AG09309 (cell line): ENCODE results near the gene PINLYP.
A peak's percentile ranks its signal among the peaks of the same experiment; 100 is the strongest.

Experiments used
- DNase-seq: peaks from one replicate; pipeline ENCODE4 v3.0.0-alpha.2; 2010; ENCODE audit warnings: low read depth
- H3K4me3 ChIP-seq: 2 replicates; pipeline ENCODE4 v1.5.1; 2011; ENCODE audit warnings: mild to moderate bottlenecking, low read depth, low read length, moderate library complexity; ENCODE audit not compliant: control insufficient read depth
- CTCF ChIP-seq: IDR thresholded peaks from 2 replicates; pipeline ENCODE4 v1.5.1; 2011; ENCODE audit warnings: mild to moderate bottlenecking, low read depth, low read length, inconsistent platforms; ENCODE audit not compliant: insufficient read depth, control insufficient read depth; ENCODE audit errors: missing control alignments

Gene PINLYP

DNA sequence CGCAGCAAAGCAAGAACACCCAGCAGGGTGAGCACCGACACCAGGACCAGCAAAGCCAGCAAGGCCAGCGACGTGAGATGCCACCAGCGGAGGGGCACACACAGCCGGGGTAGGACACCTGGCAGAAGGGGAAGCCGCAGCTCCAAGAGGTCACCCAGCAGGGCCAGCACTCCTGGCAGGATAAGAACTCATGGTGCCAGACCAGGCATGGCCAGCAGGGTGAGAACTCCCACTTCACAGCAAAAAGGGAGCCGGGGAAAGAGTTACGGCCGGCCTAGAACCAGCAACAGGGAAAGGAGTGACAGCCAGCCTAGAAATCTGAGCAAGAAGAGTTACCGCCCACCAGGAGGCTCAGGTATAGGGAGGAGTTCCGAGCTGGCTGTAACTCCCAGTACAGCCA, 36.8 kb downstream of the PINLYP start:
- no peak overlapping the region for H3K4me3 ChIP-seq
- no peak for DNase-seq
- TF ChIP-seq CTCF, result no peak

DNA sequence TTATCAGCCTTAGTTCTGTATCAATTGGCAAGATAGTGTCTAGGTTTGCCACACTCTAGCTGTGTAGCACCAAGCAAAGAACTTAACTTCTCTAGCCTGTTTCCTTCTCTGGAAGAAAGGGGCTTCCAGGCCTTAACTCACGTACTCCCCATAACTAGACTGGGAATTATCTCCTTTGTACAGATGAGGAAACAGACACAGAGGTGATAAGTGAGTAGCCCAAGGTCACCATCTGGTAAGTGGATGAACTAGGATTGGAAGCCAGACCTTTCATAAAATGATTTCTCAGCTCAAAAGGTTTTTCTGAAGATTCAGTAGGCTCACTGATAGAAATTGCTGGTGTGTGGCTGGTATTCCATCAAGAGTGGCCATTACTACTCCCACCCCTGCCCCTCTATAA, 40.7 kb downstream of the PINLYP start:
- H3K4me3 ChIP-seq, result no peak overlapping the region
- no peak for TF ChIP-seq CTCF
- DNase-seq, result no peak

DNA sequence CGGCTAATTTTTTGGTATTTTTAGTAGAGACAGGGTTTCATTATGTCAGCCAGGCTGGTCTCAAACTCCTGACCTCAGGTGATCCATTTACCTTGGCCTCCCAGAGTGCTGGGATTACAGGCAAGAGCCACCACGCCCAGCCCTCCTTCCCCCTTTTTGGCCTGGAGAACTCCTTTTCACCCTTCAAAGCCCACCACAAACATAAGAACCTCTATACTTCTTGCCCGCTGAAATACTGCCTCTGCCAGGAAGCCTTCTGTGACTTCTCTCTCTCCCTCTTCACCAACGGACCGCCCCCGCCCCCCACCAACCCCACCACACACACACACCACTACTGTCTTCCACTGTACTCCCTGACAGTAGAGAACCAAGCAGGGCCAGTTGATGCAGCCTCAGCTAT, 41.4 kb downstream of the PINLYP start:
- no peak for DNase-seq
- no peak for TF ChIP-seq CTCF
- no peak overlapping the region for H3K4me3 ChIP-seq

DNA sequence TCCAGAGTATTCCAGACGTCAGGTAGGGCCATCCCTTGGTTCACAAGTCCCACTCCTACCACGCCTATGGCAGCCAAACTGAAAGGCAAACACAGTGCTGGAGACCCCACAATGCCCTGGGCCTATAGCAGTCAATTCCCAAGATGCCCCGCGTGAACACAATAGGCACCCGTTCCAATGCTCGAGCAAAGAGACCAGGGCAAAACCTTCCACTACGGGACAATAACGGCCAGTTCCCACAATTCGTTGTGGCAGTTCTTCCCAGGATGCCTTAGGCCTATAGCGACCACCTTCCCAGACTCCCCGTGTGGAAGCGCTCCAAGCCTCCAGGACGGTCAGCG, 43.3 kb downstream of the PINLYP start:
- DNase-seq, result no peak
- no peak for TF ChIP-seq CTCF
- H3K4me3 ChIP-seq, result peak overlapping the region; percentile 93

DNA sequence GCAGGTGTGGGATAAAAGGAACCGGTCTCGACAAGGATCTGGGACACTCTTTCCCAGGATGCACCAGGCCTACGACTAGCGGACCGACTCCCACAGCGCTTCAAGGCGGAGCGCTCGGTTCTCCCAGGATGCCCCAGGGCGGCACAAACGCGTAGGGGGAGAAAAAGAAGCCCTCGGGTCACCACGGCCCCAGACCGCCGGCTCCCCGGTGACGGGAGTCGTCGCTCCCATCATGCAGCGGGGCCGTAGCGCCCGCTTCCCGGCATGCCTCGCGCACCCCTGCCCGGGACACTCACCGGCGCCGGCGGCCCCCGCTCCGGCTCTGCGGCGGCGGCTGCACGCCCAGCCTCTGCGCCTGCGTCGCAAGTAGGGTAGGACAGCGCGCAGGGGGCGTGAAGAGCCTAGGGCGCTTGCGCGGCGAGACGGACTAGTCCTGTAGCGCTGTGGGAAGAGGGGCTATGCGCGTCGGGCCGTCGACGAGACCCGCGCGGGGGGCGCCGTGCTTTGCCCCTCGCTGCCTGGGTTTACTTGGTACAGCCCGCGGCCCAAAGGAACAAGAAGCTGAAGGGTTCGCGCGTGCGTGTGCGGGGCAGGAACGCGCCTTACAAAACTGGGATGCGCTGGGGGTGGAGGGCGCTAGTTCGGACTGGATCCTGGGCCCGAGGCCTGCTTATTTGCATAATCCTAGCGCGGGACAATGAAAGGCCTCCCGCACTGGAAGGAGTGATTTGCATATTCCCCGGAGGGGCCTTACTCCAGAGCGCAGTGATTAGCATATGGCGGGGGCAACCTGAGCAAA, 43.9 kb downstream of the PINLYP start, which contains the start of gene ZNF428:
Gene ZNF428 (minus strand): TSS at position 368 of the 799 bp plus-strand sequence. CDS start 5,325 bp downstream, outside the sequence.
- H3K4me3 ChIP-seq, result peak within 1 kb of the TSS; percentile 93
- peak; percentile 34 for DNase-seq
- no peak for TF ChIP-seq CTCF

GRCh38 chr19:43620061-43621001, 44.7 kb downstream of the PINLYP start:
- TF ChIP-seq CTCF, result no peak
- peak overlapping the region; percentile 93 for H3K4me3 ChIP-seq
- DNase-seq, result no peak
